Heart left ventricle (tissue), 13 donors: ENCODE measurements around the gene SUSD6.

Experiments
- CTCF ChIP-seq, 12 donors: fragments of 200-600 bp; sonication (generic) in 4 of 12; IDR thresholded peaks; one replicate each; pipeline versions ENCODE4 v1.5.0 to v1.8.0; 2018 to 2022; ENCODE audit warnings: antibody characterized with exemption in 12 of 12, mild to moderate bottlenecking in 5 of 12
- POLR2A ChIP-seq, 2 donors: fragments of 450-650 bp; IDR thresholded peaks; one replicate each; pipeline ENCODE4 v1.6.1; 2017; ENCODE audit warnings: antibody characterized with exemption in 2 of 2, mild to moderate bottlenecking in 2 of 2, moderate library complexity in 2 of 2
- donor health status: ischemic (EF 13 %, LVEDD 7.1; RV severe dilation, severe dysfunction).
- donor health status: DM: no; HTN: yes; CAD: no.
- donor health status: DM: no; HTN: no; CAD: no.
- donor health status: ischemic (EF 25% LVEDD 6.9; RV normal size, moderate dysfunction).
- donor health status: ischemic (EF 25% LVEDD 5.7; RV mildly dilated, moderate dysfunction).
- donor health status: ischemic (EF 35%, LVEDD 5.7; RV mildly dilated, moderate dysfunction).
- donor health status: nonischemic (EF 11% LVEDD 7.7; RV severe dilation, severe dysfunction).
- donor health status: DM: yes; HTN: yes; CAD: no.
- donor health status: PGD.
- donor health status: ischemic (EF 29% LVEDD 5.4; RV normal size, mild dysfunction).
- donor health status: nonischemic (EF 23%, LVEDD 6.1; RV moderate dilation, normal function).

DNA sequence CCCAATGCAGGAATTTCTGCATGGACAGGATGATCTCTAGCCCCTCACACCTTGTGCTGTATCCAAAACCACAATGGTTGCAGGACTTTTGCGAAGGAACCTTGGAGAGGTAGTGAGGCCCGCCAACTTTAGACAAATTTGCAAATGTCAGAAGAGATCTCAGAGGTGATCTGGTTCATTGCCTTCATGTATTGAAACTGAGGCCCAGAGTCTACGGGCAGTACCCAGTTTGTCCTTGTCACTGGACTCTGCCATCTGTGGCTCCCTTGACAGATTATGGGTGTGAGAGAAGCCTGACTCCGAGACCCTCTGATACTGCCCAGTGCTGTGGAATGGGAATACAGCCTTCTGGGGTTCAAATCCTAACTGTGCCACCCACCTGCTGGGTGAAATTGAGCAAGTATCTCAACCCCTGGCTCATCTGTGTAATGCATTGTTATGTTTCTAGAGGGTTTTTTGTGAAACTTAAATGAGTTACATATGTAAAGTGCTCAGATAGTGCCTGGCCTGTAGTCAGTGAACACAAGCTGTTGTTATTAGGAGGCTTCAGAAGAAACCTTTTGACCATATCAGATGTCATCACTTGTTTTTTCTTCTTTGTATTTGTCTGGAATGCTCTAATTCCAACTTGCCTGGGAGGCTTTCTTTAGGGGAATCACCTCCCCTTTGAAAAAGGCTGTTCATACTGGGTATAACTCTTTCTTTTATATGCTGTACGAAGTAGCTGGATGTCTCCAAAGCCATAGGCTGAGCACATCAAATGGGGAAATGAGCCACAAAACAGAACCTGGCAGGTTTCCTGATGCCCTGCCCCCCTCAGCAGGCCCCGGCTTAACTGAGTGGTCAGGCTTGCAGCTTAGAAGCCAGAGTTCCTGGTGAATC lies 84.2 kb downstream of the SUSD6 start:
- TF ChIP-seq CTCF (IDR thresholded peaks at IDR 0.05) (no peak), POLR2A (IDR thresholded peaks at IDR 0.05) (no peak)
